Transverse colon (tissue), 4 donors: ENCODE data around the gene USP11. TPM values are rescaled to one million over a fixed set of nuclear protein-coding genes. Genes with fewer than 3 reads are reported as not detected.

ENCODE experiments used
- DNase-seq: peaks from one replicate; pipeline ENCODE4 v3.0.0-alpha.2; 2019
- H3K27ac ChIP-seq, 4 donors: fragments of 200-600 bp; sonication (generic); 2 replicates each; pipeline ENCODE4 v1.5.1; 2016 to 2018; ENCODE audit warnings: inconsistent platforms in 4 of 4
- H3K27me3 ChIP-seq: fragments of 200-600 bp; sonication (generic); 2 replicates; pipeline ENCODE4 v1.5.1; 2017; ENCODE audit warnings: inconsistent platforms
- H3K36me3 ChIP-seq, 4 donors: fragments of 200-600 bp; sonication (generic); 2 replicates each; pipeline ENCODE4 v1.5.1; 2017 to 2019; ENCODE audit warnings: inconsistent platforms in 4 of 4
- H3K4me1 ChIP-seq, 4 donors: fragments of 200-600 bp; sonication (generic); 2 replicates each; pipeline ENCODE4 v1.5.1; 2017 to 2020; ENCODE audit warnings: inconsistent platforms in 4 of 4
- H3K4me3 ChIP-seq, 4 donors: fragments of 200-600 bp; sonication (generic); 1 replicate in 1 of 4; 2 replicates in 3 of 4; pipeline versions ENCODE4 v1.5.1 to v1.6.1; 2017 to 2019; ENCODE audit warnings: inconsistent platforms in 4 of 4
- H3K9me3 ChIP-seq, 2 donors: fragments of 200-600 bp; sonication (generic); 2 replicates each; pipeline ENCODE4 v1.5.1; 2017 to 2019; ENCODE audit warnings: inconsistent platforms in 2 of 2
- EP300 ChIP-seq: sonication (generic); formaldehyde crosslinking; IDR thresholded peaks from one replicate; pipeline ENCODE4 v1.6.1; 2017; ENCODE audit warnings: antibody characterized with exemption, low read depth
- POLR2A ChIP-seq: fragments of 450-650 bp; IDR thresholded peaks from one replicate; pipeline ENCODE4 v1.6.1; 2016; ENCODE audit warnings: antibody characterized with exemption, mild to moderate bottlenecking, moderate library complexity
- POLR2AphosphoS5 ChIP-seq, 3 donors: sonication (generic); formaldehyde crosslinking; IDR thresholded peaks; one replicate each; pipeline ENCODE4 v1.6.1; 2016; ENCODE audit warnings: antibody characterized with exemption in 3 of 3
- WGBS, 2 donors: methylation state at CpG; one replicate each; pipeline ENCODE4 v1.1.5; 2018; ENCODE audit warnings: low coverage in 1 of 2; 5-methylcytosine and 5-hydroxymethylcytosine counted together
- in situ Hi-C, 4 donors: fragments of 200-750 bp; cut with MboI; loops; one replicate each; pipeline versions ENCODE4 v1.15.0 to v1.15.1; 2017; ENCODE audit warnings: low sequenced_read_pairs in 3 of 4, low pct_ligation_motif_present in 1 of 4, low pct_unique_long_range_greater_than_20kb in 1 of 4
- intact Hi-C: fragments of 100-400 bp; cut with DNase I; formaldehyde crosslinking; loops from one replicate; pipeline ENCODE4 v1.15.1; 2023; ENCODE audit warnings: low total_unique reads
- total RNA-seq, 4 donors: library from RNA; depleted of rRNA; stranded (reverse); fragments of >200 nt; gene quantifications; one replicate each; pipeline ENCODE4 v1.1.0, GENCODE V29; 2016
- TF ChIP-seq, protein P1 (sequence below), 5 experiments: fragments of 200-600 bp in 3 of 5; fragments of 450-650 bp in 2 of 5; sonication (generic) in 3 of 5; IDR thresholded peaks; 1 replicate in 2 of 5; 2 replicates in 3 of 5; pipeline ENCODE4 v1.5.1; 2016 to 2017; ENCODE audit warnings: antibody characterized with exemption in 5 of 5, inconsistent platforms in 3 of 5, mild to moderate bottlenecking in 2 of 5, moderate library complexity in 1 of 5

USP11 gene
- total RNA-seq, 4 donors from 2014 or later = 5.0 to 45.3 (median 22.3) TPM

DNA sequence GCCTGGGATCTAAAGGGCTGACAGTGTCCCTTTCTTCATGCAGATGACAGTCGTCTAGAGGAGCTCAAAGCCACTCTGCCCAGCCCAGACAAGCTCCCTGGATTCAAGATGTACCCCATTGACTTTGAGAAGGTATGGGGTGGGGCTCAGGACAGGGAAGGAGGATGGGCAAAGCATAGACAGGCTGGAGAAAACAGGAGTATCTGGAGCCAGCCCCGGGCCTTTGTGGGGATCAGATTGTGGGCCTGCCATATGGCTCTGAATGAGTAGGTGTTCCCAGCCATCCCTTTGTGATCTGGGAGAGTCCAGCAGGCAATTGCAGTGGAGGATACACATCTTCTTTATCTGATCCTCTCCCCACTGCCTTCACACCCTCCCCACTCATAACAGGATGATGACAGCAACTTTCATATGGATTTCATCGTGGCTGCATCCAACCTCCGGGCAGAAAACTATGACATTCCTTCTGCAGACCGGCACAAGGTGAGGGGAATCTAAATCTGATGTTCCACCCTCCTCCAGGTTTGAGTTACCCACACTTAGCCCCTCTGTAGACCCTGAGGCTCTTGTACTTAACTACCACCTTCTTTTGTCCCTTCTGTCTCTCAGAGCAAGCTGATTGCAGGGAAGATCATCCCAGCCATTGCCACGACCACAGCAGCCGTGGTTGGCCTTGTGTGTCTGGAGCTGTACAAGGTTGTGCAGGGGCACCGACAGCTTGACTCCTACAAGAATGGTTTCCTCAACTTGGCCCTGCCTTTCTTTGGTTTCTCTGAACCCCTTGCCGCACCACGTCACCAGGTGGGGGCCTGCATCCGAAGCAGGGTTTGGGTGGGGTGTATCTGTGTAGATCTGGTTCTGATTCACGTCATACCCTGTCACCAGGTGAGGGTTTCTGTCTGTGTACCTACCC is 20.2 kb upstream of the USP11 start:
- H3K4me3 ChIP-seq = no peak overlapping the region
- TF ChIP-seq POLR2AphosphoS5 (IDR thresholded peaks at IDR 0.05) = no peak
- H3K4me1 ChIP-seq = peaks cover 7 to 13% (median 11%) of the 10 kb centered on the region in 4 donors
- peak; percentile 3 for DNase-seq
- 94% methylated on average over 12 of the region's 12 CpGs; no CpG with 5 or more reads in 1 of the 2 donors for WGBS, 2 donors
- H3K36me3 ChIP-seq = peaks cover 0 to 19% (median 8%) of the 10 kb centered on the region in 4 donors
- no peak overlapping the region for H3K27ac ChIP-seq
- H3K27me3 ChIP-seq = no peaks in the 10 kb centered on the region
- in situ Hi-C loops = loop anchor here in 1 of 4 donors (25.0 kb wide), 1 partner anchor 325 kb away; no protein-coding TSS in a partner anchor
- intact Hi-C loops = no loop called here
- no peaks in the 10 kb centered on the region for H3K9me3 ChIP-seq

DNA sequence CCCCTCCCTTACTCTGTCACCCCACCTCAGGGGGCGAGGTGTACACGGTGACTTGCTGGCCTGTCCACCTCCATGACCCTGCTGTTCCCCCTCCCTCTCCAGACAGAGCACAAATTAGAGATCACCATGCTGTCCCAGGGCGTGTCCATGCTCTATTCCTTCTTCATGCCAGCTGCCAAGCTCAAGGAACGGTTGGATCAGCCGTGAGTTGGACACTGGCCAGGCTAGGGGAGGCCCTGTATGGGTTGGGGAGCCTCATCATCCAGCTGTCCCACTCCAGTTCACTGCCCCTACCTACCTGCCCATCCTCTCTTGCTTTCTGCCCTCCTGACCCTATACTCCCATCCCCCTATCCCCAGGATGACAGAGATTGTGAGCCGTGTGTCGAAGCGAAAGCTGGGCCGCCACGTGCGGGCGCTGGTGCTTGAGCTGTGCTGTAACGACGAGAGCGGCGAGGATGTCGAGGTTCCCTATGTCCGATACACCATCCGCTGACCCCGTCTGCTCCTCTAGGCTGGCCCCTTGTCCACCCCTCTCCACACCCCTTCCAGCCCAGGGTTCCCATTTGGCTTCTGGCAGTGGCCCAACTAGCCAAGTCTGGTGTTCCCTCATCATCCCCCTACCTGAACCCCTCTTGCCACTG is 18.3 kb upstream of the USP11 start:
- DNase-seq = no peak
- TF ChIP-seq, protein P1, sequence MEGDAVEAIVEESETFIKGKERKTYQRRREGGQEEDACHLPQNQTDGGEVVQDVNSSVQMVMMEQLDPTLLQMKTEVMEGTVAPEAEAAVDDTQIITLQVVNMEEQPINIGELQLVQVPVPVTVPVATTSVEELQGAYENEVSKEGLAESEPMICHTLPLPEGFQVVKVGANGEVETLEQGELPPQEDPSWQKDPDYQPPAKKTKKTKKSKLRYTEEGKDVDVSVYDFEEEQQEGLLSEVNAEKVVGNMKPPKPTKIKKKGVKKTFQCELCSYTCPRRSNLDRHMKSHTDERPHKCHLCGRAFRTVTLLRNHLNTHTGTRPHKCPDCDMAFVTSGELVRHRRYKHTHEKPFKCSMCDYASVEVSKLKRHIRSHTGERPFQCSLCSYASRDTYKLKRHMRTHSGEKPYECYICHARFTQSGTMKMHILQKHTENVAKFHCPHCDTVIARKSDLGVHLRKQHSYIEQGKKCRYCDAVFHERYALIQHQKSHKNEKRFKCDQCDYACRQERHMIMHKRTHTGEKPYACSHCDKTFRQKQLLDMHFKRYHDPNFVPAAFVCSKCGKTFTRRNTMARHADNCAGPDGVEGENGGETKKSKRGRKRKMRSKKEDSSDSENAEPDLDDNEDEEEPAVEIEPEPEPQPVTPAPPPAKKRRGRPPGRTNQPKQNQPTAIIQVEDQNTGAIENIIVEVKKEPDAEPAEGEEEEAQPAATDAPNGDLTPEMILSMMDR (IDR thresholded peaks at IDR 0.05) = no peak
- TF ChIP-seq EP300 (no peak), POLR2AphosphoS5 (IDR thresholded peaks at IDR 0.05) (no peak), POLR2A (no peak)
- H3K4me1 ChIP-seq = peaks cover 7 to 19% (median 11%) of the 10 kb centered on the region in 4 donors
- peaks cover 0 to 19% (median 8%) of the 10 kb centered on the region in 4 donors for H3K36me3 ChIP-seq
- no peak overlapping the region for H3K4me3 ChIP-seq
- intact Hi-C loops (no loop called here), in situ Hi-C loops (loop anchor here in 1 of 4 donors (25.0 kb wide), 1 partner anchor 323 kb away; no protein-coding TSS in a partner anchor)
- no peak overlapping the region for H3K27ac ChIP-seq
- H3K27me3 ChIP-seq = no peaks in the 10 kb centered on the region
- H3K9me3 ChIP-seq = no peaks in the 10 kb centered on the region
- WGBS, 2 donors = 92% methylated on average over 20 of the region's 20 CpGs; no CpG with 5 or more reads in 1 of the 2 donors

DNA sequence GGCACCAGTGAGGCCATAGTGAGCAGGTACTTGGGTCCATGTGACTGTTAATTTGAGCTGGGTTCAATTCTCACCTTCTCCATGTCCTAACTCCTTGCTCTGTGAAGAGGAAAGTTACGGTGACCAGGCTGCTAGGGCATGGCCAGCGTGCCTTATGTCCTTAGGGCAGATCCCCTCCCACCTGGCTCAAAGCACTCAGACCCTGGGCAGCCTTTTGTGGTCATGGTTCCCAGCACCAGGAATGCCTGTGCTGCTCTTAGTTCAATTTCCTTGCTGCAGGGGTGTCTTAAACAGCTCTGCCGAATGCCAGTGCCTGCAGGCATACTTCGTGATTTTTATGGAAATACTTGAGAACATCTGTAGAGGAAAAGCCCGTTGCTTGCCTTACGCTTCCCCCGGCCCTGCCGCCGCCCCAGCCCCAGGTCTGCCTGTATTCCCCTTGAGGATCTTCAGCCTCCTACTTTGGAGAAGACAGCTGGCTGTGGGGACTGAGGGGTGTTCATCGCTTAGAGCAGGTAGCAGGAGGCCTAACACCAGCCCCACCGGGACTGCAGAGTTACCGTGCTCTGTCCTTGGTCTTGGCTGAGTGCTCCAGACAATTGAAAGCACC is 17.4 kb upstream of the USP11 start:
- H3K36me3 ChIP-seq = peaks cover 0 to 19% (median 5%) of the 10 kb centered on the region in 4 donors
- in situ Hi-C loops = loop anchor here in 1 of 4 donors (25.0 kb wide), 1 partner anchor 322 kb away; no protein-coding TSS in a partner anchor

DNA sequence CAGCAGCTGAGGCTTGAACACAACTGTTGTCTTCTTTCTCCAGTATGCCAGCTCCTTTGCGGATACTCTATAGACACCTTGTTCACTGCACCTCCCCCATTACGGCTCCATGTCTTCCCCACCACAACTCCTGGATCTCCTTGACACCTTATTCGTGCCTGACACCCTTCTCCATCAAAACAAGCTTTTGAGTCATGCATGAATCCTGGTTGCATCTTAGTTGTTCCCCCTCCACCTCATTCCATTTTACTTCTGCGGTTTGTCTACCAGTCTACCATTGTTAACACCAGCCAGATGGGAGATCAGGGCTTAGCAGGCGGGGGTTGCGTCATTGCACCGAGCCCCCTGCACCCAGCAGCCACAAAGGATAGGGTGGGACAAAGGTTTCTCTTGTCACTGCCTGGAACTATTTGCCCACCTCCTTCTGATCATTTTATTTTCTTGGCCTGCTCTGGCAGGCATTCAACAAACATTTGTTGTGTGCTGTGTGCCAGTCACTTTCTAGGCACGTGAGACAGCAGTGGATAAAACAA is 16.4 kb upstream of the USP11 start:
- intact Hi-C loops = no loop called here
- H3K27me3 ChIP-seq = no peaks in the 10 kb centered on the region
- H3K4me3 ChIP-seq = no peak overlapping the region
- TF ChIP-seq POLR2AphosphoS5 (IDR thresholded peaks at IDR 0.05) (no peak), EP300 (no peak), POLR2A (no peak)
- TF ChIP-seq, protein P1 (IDR thresholded peaks at IDR 0.05) = no peak
- peak overlapping the region; percentile 88 to 100 (median 98) for H3K27ac ChIP-seq
- peaks cover 7 to 33% (median 20%) of the 10 kb centered on the region in 4 donors for H3K4me1 ChIP-seq
- DNase-seq = no peak
- H3K9me3 ChIP-seq = no peaks in the 10 kb centered on the region
- WGBS, 2 donors = 89% methylated on average over 8 of the region's 8 CpGs; no CpG with 5 or more reads in 1 of the 2 donors
- in situ Hi-C loops = loop anchor here in 1 of 4 donors (25.0 kb wide), 1 partner anchor 321 kb away; no protein-coding TSS in a partner anchor
- H3K36me3 ChIP-seq = peaks cover 0 to 19% (median 5%) of the 10 kb centered on the region in 4 donors

More for the DNA sequence above, 17.4 kb upstream of the USP11 start:
- Histone ChIP-seq H3K4me1 (peaks cover 7 to 27% (median 17%) of the 10 kb centered on the region in 4 donors), H3K4me3 (no peak overlapping the region), H3K9me3 (no peaks in the 10 kb centered on the region), H3K27ac (no peak overlapping the region), H3K27me3 (no peaks in the 10 kb centered on the region)
- 92% methylated on average over 12 of the region's 12 CpGs; no CpG with 5 or more reads in 1 of the 2 donors for WGBS, 2 donors
- intact Hi-C loops = no loop called here
- DNase-seq = no peak
- TF ChIP-seq POLR2AphosphoS5 (IDR thresholded peaks at IDR 0.05) = no peak
- no peak for TF ChIP-seq POLR2A
- TF ChIP-seq EP300 = no peak
- TF ChIP-seq, protein P1 (IDR thresholded peaks at IDR 0.05) = no peak
